WERI-Rb-1 (cell line): ENCODE results near the gene GSN.

ENCODE experiments used
- DNase-seq: peaks from one replicate; pipeline ENCODE4 v3.0.0-alpha.2; 2020
- H3K27ac ChIP-seq: fragments of 250-450 bp; sonication (Bioruptor Pico); 2 replicates; pipeline ENCODE4 v1.5.1; 2020; ENCODE audit warnings: mild to moderate bottlenecking, moderate library complexity
- H3K27me3 ChIP-seq: fragments of 250-450 bp; sonication (Bioruptor Pico); 2 replicates; pipeline ENCODE4 v1.5.1; 2021; ENCODE audit warnings: mild to moderate bottlenecking, low read depth, moderate library complexity; ENCODE audit not compliant: insufficient read depth, severe bottlenecking
- H3K36me3 ChIP-seq: fragments of 250-450 bp; sonication (Bioruptor Pico); 2 replicates; pipeline ENCODE4 v1.5.1; 2020; ENCODE audit warnings: mild to moderate bottlenecking, moderate library complexity
- H3K4me3 ChIP-seq: 2 replicates; pipeline ENCODE4 v1.5.1; 2011; ENCODE audit warnings: low read depth, mild to moderate bottlenecking, control low read depth, low read length
- H3K9me3 ChIP-seq: fragments of 250-450 bp; sonication (Bioruptor Pico); 2 replicates; pipeline ENCODE4 v1.5.1; 2021; ENCODE audit warnings: mild to moderate bottlenecking, moderate library complexity; ENCODE audit not compliant: severe bottlenecking
- CTCF ChIP-seq: IDR thresholded peaks from 2 replicates; pipeline ENCODE4 v1.5.1; 2011; ENCODE audit warnings: low read depth, mild to moderate bottlenecking, control low read depth, inconsistent platforms, low read length

GSN gene

GRCh38 chr9:121316852-121317373 lies 49.0 kb downstream of the GSN start:
- Histone ChIP-seq H3K36me3 (no peaks in the 10 kb centered on the region; the same call in 1 of the 2 replicates), H3K27ac (no peak overlapping the region), H3K9me3 (no peaks in the 10 kb centered on the region), H3K4me3 (no peak overlapping the region), H3K27me3 (no peaks in the 10 kb centered on the region)
- DNase-seq: no peak
- TF ChIP-seq CTCF: no peak

- no peak for TF ChIP-seq CTCF
- no peaks in the 10 kb centered on the region for H3K27me3 ChIP-seq
- no peak overlapping the region for H3K4me3 ChIP-seq
- DNase-seq: no peak
- H3K9me3 ChIP-seq: no peaks in the 10 kb centered on the region
- no peak overlapping the region for H3K27ac ChIP-seq
- no peaks in the 10 kb centered on the region; the same call in 1 of the 2 replicates for H3K36me3 ChIP-seq
Measured at GRCh38 chr9:121317737-121318630, 50.0 kb downstream of the GSN start.

GRCh38 chr9:121318631-121319382 lies 50.8 kb downstream of the GSN start:
- no peak overlapping the region for H3K27ac ChIP-seq

GRCh38 chr9:121319383-121319780 lies 51.4 kb downstream of the GSN start:
- no peak for TF ChIP-seq CTCF
- no peak overlapping the region for H3K4me3 ChIP-seq
- H3K36me3 ChIP-seq: no peaks in the 10 kb centered on the region; the same call in 1 of the 2 replicates
- H3K9me3 ChIP-seq: no peaks in the 10 kb centered on the region
- H3K27ac ChIP-seq: no peak overlapping the region
- DNase-seq: no peak
- no peaks in the 10 kb centered on the region for H3K27me3 ChIP-seq

More at GRCh38 chr9:121318631-121319382, 50.8 kb downstream of the GSN start:
- Histone ChIP-seq H3K36me3 (no peaks in the 10 kb centered on the region; the same call in 1 of the 2 replicates), H3K27me3 (no peaks in the 10 kb centered on the region), H3K4me3 (no peak overlapping the region), H3K9me3 (no peaks in the 10 kb centered on the region)
- no peak for TF ChIP-seq CTCF
- DNase-seq: no peak

GRCh38 chr9:121321016-121321503 lies 53.1 kb downstream of the GSN start:
- no peaks in the 10 kb centered on the region for H3K27me3 ChIP-seq
- DNase-seq: no peak

More at GRCh38 chr9:121321016-121321503, 53.1 kb downstream of the GSN start:
- H3K4me3 ChIP-seq: no peak overlapping the region
- TF ChIP-seq CTCF: no peak
- H3K9me3 ChIP-seq: no peaks in the 10 kb centered on the region
- H3K36me3 ChIP-seq: peaks cover 3% of the 10 kb centered on the region
- H3K27ac ChIP-seq: no peak overlapping the region
